Measurements from ENCODE around the gene NMNAT1.

DNA sequence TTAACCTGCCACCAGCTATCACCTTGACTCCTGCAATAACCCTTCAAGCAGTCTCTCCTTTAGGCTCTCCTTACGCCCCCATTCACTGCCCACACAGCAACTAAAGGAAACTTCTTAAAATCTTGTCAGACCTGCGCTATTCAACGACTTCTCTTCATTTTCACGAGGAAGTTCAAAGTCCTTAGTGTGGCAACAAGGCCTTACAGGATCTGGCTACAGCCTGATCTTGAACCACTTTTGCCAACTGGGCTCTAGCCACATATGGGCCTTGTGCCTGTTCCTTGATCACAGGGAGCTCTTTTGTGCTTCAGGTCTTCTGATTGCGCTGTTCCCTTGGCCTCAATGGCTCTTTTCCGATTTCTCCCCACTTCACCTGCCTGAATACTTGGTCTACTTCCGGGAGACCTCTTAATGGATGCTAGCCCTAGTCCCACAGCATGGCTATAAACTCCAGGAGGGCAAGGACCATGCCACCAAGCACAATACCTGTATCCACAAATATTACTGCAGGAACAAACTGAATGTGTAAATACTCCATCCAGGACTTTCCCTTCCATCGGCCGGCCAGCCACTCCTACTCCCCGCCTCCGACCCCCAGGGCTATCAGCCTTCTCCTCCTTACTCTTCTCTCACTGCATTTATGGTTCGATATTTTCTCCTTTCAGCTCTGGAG lies 30.9 kb upstream of the NMNAT1 start:
- TF ChIP-seq CTCF (IDR thresholded peaks at IDR 0.05) = no peak
- no peak for TF ChIP-seq POLR2AphosphoS5 (IDR thresholded peaks at IDR 0.05)
- no peak for TF ChIP-seq EP300 (IDR thresholded peaks at IDR 0.05)

Measured in suprapubic skin (tissue), 4 donors.